Right atrium auricular region (tissue), 2 donors: ENCODE results near the gene FAM219A. TPM values are rescaled to one million over a fixed set of nuclear protein-coding genes. Genes with fewer than 3 reads are reported as not detected.

Source experiments
- DNase-seq: peaks from one replicate; pipeline ENCODE4 v3.0.0-alpha.2; 2019; ENCODE audit warnings: low spot score
- H3K27ac ChIP-seq, 2 donors: fragments of 200-600 bp; sonication (generic); 1 replicate in 1 of 2; 2 replicates in 1 of 2; pipeline ENCODE4 v1.5.1; 2016 to 2019
- H3K27me3 ChIP-seq, 2 donors: fragments of 200-600 bp; sonication (generic); one replicate each; pipeline versions ENCODE4 v1.5.1 to v1.6.0; 2017 to 2019
- H3K36me3 ChIP-seq: fragments of 200-600 bp; sonication (generic); one replicate; pipeline ENCODE4 v1.5.1; 2016
- H3K4me1 ChIP-seq, 2 donors: fragments of 200-600 bp; sonication (generic); one replicate each; pipeline versions ENCODE4 v1.5.1 to v1.6.0; 2017 to 2019
- H3K4me3 ChIP-seq, 2 donors: fragments of 200-600 bp; sonication (generic); 1 replicate in 1 of 2; 2 replicates in 1 of 2; pipeline ENCODE4 v1.5.1; 2017 to 2019; ENCODE audit warnings: mild to moderate bottlenecking in 1 of 2, moderate library complexity in 1 of 2
- H3K9me3 ChIP-seq, 2 donors: fragments of 200-600 bp; sonication (generic); one replicate each; pipeline ENCODE4 v1.5.1; 2019
- total RNA-seq, 2 donors: library from RNA; depleted of rRNA; stranded (reverse); fragments of >200 nt; gene quantifications; one replicate each; pipeline ENCODE4 v1.1.0, GENCODE V29; 2016
- TF ChIP-seq, protein P1 (sequence below), 2 donors: fragments of 200-600 bp; sonication (generic); IDR thresholded peaks; one replicate each; pipeline ENCODE4 v1.5.1; 2019; ENCODE audit warnings: antibody characterized with exemption in 2 of 2

Gene FAM219A
- total RNA-seq, 2 donors from 2014 or later = 10.5 to 19.9 TPM

DNA sequence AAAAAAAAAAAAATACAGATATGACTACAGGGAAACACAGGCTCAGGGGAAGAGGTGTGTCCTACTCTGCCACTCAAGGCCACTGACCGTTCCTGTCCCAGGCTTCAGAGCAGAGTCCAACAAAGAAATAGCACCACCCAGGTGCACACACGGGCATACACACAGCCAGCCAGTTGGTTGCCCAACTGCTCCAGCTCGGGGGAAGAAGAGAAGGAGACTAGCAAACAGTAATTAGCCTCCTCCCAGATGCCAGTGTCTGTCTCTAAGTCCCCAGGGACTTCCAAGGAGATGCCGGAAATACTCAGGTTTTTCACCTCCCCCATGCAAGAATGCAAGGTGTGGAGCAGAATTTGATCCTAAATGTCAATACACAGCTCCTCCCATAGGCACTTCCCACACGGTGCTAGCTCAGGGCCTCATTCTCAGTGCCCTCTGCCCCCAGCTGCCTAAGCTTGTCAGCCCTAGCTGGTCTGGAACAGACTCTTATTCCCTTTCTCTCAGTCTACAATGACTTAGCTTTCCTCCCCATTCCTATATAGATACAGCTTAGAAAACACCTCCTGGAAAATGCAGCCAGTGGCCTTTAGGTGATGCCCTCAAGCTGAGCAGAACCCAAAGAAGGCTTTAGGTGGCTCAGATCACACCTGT is 83.3 kb downstream of the FAM219A start:
- no peak overlapping the region for H3K4me3 ChIP-seq

DNA sequence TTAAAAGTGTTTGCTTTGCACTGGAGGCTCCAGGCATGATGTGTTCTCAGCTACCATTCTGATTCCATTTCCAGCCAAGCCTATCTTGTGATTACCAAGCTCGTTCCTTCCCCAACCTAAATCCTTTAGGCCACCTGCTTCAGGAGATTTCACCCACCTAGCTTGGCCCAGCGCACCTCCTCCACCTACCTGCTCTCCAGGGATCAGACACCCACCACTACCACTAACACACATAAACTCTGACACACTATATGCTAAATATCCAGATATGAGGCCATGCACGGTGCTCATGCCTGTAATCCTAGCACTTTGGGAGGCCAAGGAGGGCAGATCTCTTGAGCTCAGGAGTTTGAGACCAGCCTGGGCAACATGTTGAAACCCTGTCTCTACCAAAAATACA is 84.0 kb downstream of the FAM219A start:
- Histone ChIP-seq H3K9me3 (no peaks in the 10 kb centered on the region), H3K4me3 (no peak overlapping the region), H3K27me3 (no peaks in the 10 kb centered on the region), H3K27ac (no peak overlapping the region), H3K4me1 (peaks cover 0 to 31% of the 10 kb centered on the region in 2 donors), H3K36me3 (no peaks in the 10 kb centered on the region)
- DNase-seq = no peak
- TF ChIP-seq, protein P1, sequence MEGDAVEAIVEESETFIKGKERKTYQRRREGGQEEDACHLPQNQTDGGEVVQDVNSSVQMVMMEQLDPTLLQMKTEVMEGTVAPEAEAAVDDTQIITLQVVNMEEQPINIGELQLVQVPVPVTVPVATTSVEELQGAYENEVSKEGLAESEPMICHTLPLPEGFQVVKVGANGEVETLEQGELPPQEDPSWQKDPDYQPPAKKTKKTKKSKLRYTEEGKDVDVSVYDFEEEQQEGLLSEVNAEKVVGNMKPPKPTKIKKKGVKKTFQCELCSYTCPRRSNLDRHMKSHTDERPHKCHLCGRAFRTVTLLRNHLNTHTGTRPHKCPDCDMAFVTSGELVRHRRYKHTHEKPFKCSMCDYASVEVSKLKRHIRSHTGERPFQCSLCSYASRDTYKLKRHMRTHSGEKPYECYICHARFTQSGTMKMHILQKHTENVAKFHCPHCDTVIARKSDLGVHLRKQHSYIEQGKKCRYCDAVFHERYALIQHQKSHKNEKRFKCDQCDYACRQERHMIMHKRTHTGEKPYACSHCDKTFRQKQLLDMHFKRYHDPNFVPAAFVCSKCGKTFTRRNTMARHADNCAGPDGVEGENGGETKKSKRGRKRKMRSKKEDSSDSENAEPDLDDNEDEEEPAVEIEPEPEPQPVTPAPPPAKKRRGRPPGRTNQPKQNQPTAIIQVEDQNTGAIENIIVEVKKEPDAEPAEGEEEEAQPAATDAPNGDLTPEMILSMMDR (IDR thresholded peaks at IDR 0.05) = no peak

More for the DNA sequence above, 83.3 kb downstream of the FAM219A start:
- H3K27me3 ChIP-seq = no peaks in the 10 kb centered on the region
- peaks cover 0 to 37% of the 10 kb centered on the region in 2 donors for H3K4me1 ChIP-seq
- DNase-seq = no peak
- no peaks in the 10 kb centered on the region for H3K9me3 ChIP-seq
- H3K36me3 ChIP-seq = no peaks in the 10 kb centered on the region
- H3K27ac ChIP-seq = no peak overlapping the region
- TF ChIP-seq, protein P1 (IDR thresholded peaks at IDR 0.05) = no peak

DNA sequence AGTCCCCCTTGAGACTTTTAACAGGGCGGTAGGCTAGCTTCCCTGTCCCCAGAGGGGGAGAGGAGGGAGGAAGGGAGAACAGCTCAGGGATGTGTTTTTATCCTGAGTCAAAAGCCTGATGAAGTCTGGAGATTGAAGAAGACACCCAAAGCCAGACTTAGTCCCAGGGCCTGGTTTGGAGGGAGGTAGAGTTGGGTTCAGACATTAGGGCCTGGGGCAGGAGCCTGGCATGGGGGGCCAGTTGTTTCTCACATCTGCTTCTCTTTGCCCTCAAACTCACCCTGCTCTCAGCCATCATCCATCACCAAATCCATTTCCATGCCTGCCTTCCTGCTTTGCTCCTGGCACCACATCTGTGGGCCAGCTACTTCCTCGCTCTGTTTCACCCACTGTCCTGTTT is 84.6 kb downstream of the FAM219A start:
- H3K27me3 ChIP-seq = no peaks in the 10 kb centered on the region
- H3K9me3 ChIP-seq = no peaks in the 10 kb centered on the region
- H3K36me3 ChIP-seq = no peaks in the 10 kb centered on the region
- no peak overlapping the region for H3K4me3 ChIP-seq
- H3K27ac ChIP-seq = no peak overlapping the region
- TF ChIP-seq, protein P1 (IDR thresholded peaks at IDR 0.05) = no peak
- DNase-seq = peak; percentile 51
- H3K4me1 ChIP-seq = peaks cover 0 to 31% of the 10 kb centered on the region in 2 donors

DNA sequence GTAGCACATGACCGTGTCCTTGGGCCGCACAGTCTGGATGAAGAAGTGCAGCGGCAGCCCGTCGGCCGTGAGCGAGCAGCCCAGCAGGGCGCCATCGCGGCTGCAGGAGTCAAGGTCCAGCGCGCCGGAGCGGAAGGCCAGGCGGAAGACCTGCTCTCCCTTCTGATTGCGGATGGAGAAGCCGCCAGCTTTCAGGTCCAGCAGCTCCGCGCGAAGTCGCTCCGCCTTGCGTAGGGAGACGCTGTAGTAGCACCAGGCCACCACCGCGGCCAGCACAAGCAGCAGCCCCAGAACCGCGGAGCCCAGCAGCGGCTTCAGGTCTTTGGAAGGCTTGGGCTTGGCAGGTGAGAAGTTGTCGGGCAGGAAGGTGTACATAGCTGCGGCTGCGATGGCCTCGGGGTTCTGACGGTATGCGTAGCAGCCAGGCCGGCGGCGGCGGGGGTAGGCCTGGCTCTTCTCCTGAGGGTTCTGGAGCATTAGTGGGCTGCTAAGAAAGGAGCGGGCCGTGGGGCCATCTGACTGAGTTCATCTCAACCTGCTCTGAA is 85.8 kb downstream of the FAM219A start:
- Histone ChIP-seq H3K4me1 (peaks cover 0 to 30% of the 10 kb centered on the region in 2 donors), H3K9me3 (no peaks in the 10 kb centered on the region), H3K27me3 (no peaks in the 10 kb centered on the region), H3K27ac (no peak overlapping the region), H3K4me3 (no peak overlapping the region), H3K36me3 (no peaks in the 10 kb centered on the region)
- TF ChIP-seq, protein P1 (IDR thresholded peaks at IDR 0.05) = no peak
- DNase-seq = peak; percentile 56

DNA sequence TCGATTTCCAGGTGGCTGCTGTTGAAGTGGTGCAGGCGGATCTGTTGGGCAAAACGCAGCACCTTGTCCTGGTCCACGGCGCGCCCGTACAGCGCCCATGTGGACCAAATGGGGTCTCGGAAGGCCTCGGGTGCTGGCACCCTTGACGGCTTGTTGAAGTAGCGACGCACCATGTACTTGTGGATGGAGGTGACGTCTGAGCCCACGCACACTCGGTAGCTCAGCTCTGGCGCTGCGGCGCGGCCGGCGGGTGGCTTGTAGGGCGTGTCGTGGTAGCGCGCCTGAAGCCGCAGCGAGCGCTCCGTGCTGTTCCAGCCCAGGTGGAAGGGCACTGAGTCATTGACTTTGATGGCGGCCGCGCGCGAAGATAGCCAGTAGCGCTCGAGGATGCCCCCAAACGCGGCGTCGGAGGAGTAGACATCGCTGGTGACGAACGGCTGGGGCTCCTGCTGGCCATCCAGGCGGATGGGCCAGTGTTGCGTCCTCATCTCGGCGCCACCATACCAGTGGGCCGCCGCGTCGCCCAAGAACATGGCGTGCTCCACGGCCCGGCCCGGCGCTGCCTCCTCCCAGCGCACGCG is 86.4 kb downstream of the FAM219A start:
- Histone ChIP-seq H3K27me3 (no peaks in the 10 kb centered on the region), H3K27ac (no peak overlapping the region), H3K36me3 (no peaks in the 10 kb centered on the region), H3K9me3 (no peaks in the 10 kb centered on the region), H3K4me1 (peaks cover 0 to 24% of the 10 kb centered on the region in 2 donors), H3K4me3 (no peak overlapping the region)
- TF ChIP-seq, protein P1 (IDR thresholded peaks at IDR 0.05) = no peak
- DNase-seq = no peak
